ENCODE results near the gene MAGI2. TPM values are rescaled to one million over a fixed set of nuclear protein-coding genes. Genes with fewer than 3 reads are reported as not detected.

Gene MAGI2
- total and polyA plus RNA-seq, 2 donors from 2014 or later = 4.4 to 9.0 TPM

DNA sequence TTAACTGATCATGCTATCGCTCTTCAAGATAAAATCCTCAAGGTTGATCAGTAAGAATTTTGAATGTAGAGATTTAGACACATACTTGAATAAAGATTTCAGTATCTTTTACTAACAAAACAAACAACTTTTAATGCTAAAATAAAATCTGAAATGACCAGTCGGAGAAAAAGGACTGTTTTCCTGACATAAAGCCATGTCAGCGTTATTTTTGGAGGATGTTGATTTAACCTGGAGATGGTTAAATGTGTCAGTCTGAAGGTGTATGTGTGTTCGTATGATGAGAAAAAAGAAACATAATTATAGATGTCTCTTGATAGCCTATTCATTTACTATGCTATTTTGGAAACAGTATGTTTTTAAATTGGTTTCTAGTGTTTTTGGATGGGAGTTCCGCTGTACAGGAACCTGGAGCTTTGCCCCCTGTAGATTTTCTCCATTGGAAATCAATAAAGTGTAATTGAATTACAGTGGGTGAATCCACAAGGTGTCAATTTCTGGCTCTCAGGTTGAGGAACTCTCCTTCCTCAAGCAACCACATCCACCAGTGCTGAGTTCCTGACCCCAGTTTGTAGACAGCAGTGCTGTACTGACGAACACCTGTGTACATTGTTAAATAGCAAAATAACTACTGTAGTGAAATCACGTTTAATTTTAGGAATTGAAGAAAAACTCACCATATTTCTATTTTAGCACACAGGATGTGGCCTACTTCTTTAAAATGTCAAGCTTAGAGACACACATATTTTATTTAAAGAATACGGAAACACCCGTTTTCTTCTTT is 670.1 kb downstream of the MAGI2 start:
- Histone ChIP-seq H3K4me3 (ENCODE audit: low read length in 3 of 3) (no peak overlapping the region), H3K36me3 (ENCODE audit: control insufficient read depth in 2 of 3, insufficient read depth in 3 of 3, low read length in 3 of 3) (no peaks in the 10 kb centered on the region), H3K9ac (ENCODE audit: low read length in 3 of 3) (no peak overlapping the region), H3K27ac (ENCODE audit: low read depth in 2 of 2, low read length in 2 of 2) (no peak overlapping the region), H3K9me3 (ENCODE audit: control insufficient read depth in 2 of 3, insufficient read depth in 1 of 3, low read length in 3 of 3) (no peaks in the 10 kb centered on the region), H3K27me3 (ENCODE audit: control insufficient read depth, insufficient read depth, low read length) (no peaks in the 10 kb centered on the region), H3K4me1 (ENCODE audit: control insufficient read depth in 2 of 3, insufficient read depth in 2 of 3, low read depth in 1 of 3, low read length in 3 of 3) (no peaks in the 10 kb centered on the region)
- intact Hi-C loops (cut with DNase I) = no loop called here
- no peak for DNase-seq
- TF ChIP-seq, protein P1, sequence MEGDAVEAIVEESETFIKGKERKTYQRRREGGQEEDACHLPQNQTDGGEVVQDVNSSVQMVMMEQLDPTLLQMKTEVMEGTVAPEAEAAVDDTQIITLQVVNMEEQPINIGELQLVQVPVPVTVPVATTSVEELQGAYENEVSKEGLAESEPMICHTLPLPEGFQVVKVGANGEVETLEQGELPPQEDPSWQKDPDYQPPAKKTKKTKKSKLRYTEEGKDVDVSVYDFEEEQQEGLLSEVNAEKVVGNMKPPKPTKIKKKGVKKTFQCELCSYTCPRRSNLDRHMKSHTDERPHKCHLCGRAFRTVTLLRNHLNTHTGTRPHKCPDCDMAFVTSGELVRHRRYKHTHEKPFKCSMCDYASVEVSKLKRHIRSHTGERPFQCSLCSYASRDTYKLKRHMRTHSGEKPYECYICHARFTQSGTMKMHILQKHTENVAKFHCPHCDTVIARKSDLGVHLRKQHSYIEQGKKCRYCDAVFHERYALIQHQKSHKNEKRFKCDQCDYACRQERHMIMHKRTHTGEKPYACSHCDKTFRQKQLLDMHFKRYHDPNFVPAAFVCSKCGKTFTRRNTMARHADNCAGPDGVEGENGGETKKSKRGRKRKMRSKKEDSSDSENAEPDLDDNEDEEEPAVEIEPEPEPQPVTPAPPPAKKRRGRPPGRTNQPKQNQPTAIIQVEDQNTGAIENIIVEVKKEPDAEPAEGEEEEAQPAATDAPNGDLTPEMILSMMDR (IDR thresholded peaks at IDR 0.05; ENCODE audit: borderline replicate concordance, extremely low read depth, insufficient read depth) = no peak
- no peak for FAIRE-seq

- no peaks in the 10 kb centered on the region for H3K4me1 ChIP-seq (ENCODE audit: control insufficient read depth in 2 of 3, insufficient read depth in 2 of 3, low read depth in 1 of 3, low read length in 3 of 3)
- TF ChIP-seq, protein P1 (IDR thresholded peaks at IDR 0.05; ENCODE audit: borderline replicate concordance, extremely low read depth, insufficient read depth) = no peak
- no peaks in the 10 kb centered on the region for H3K27me3 ChIP-seq (ENCODE audit: control insufficient read depth, insufficient read depth, low read length)
- FAIRE-seq = no peak
- no peak overlapping the region for H3K27ac ChIP-seq (ENCODE audit: low read depth in 2 of 2, low read length in 2 of 2)
- H3K4me3 ChIP-seq (ENCODE audit: low read length in 3 of 3) = no peak overlapping the region
- H3K9me3 ChIP-seq (ENCODE audit: control insufficient read depth in 2 of 3, insufficient read depth in 1 of 3, low read length in 3 of 3) = no peaks in the 10 kb centered on the region
- no peak overlapping the region for H3K9ac ChIP-seq (ENCODE audit: low read length in 3 of 3)
- no peak for DNase-seq
- H3K36me3 ChIP-seq (ENCODE audit: control insufficient read depth in 2 of 3, insufficient read depth in 3 of 3, low read length in 3 of 3) = no peaks in the 10 kb centered on the region
- intact Hi-C loops (cut with DNase I) = no loop called here
Observed at GRCh38 chr7:78780560-78780959, 672.9 kb downstream of the MAGI2 start.

DNA sequence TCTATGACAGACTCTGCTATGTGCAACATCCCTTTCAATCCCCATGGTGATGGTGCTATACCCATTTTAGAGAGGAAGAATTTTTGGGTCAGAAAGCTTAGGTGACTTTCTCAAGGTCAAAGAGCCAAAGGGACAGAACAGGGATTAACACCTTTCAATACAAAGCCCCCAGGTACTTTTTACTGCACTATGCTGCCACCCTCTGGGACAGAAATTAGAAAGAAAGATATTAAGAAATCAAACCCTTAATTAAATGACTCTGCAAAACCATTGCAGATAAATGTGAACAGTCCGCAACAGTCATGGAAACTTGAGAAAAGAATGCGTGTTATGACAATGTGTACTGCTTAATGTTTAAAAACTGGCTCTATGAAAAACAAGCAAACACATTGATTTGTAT is 673.7 kb downstream of the MAGI2 start:
- no peak overlapping the region for H3K4me3 ChIP-seq (ENCODE audit: low read length in 3 of 3)
- no peaks in the 10 kb centered on the region for H3K9me3 ChIP-seq (ENCODE audit: control insufficient read depth in 2 of 3, insufficient read depth in 1 of 3, low read length in 3 of 3)
- TF ChIP-seq, protein P1 (IDR thresholded peaks at IDR 0.05; ENCODE audit: borderline replicate concordance, extremely low read depth, insufficient read depth) = no peak
- FAIRE-seq (no peak), DNase-seq (no peak)
- no peaks in the 10 kb centered on the region for H3K27me3 ChIP-seq (ENCODE audit: control insufficient read depth, insufficient read depth, low read length)
- H3K4me1 ChIP-seq (ENCODE audit: control insufficient read depth in 2 of 3, insufficient read depth in 2 of 3, low read depth in 1 of 3, low read length in 3 of 3) = no peaks in the 10 kb centered on the region
- no peak overlapping the region for H3K9ac ChIP-seq (ENCODE audit: low read length in 3 of 3)
- intact Hi-C loops (cut with DNase I) = no loop called here
- H3K36me3 ChIP-seq (ENCODE audit: control insufficient read depth in 2 of 3, insufficient read depth in 3 of 3, low read length in 3 of 3) = no peaks in the 10 kb centered on the region
- no peak overlapping the region for H3K27ac ChIP-seq (ENCODE audit: low read depth in 2 of 2, low read length in 2 of 2)
